Measurements from ENCODE around the gene OPHN1. TPM values are rescaled to one million over a fixed set of nuclear protein-coding genes. Genes with fewer than 3 reads are reported as not detected.

Gene OPHN1
- total and polyA plus RNA-seq, 2 donors (not counting 1 experiment from before 2014, with no cell fraction given) = 2.9 to 8.3 TPM

- Histone ChIP-seq H3K36me3 (ENCODE audit: control insufficient read depth, insufficient read depth, low read length) (no peaks in the 10 kb centered on the region), H3K9me3 (ENCODE audit: control insufficient read depth, insufficient read depth, low read depth, low read length) (no peaks in the 10 kb centered on the region), H3K4me3 (replicated peaks in 1 of 4; ENCODE audit: control extremely low read depth in 1 of 4, insufficient read depth in 1 of 4, low read depth in 3 of 4, low read length in 4 of 4) (no peak overlapping the region), H3K27ac (ENCODE audit: insufficient read depth, low read length) (no peak overlapping the region), H3K4me1 (ENCODE audit: control insufficient read depth, extremely low read depth, insufficient read depth, low read length) (no peaks in the 10 kb centered on the region), H2AFZ (ENCODE audit: low read length) (no peak overlapping the region), H3K79me2 (ENCODE audit: control insufficient read depth, insufficient read depth, low read length) (no peaks in the 10 kb centered on the region), H3K9ac (ENCODE audit: insufficient read depth, low read length) (no peak overlapping the region), H4K20me1 (ENCODE audit: control insufficient read depth, extremely low read depth, insufficient read depth, low read length) (no peaks in the 10 kb centered on the region), H3K4me2 (ENCODE audit: extremely low read depth, insufficient read depth, low read length) (no peak overlapping the region), H3K27me3 (ENCODE audit: control insufficient read depth, insufficient read depth, low read length) (no peaks in the 10 kb centered on the region)
- TF ChIP-seq CTCF (conservative IDR thresholded peaks at IDR 0.05 in 1 of 2, IDR thresholded peaks at IDR 0.05 in 1 of 2; ENCODE audit: low read depth in 1 of 2, low read length in 2 of 2) (peak; percentile 48 to 51), EZH2 (IDR thresholded peaks at IDR 0.05; ENCODE audit: low read length, missing control alignments) (no peak)
- DNase-seq (ENCODE audit: low read depth in 2 of 2) = peak; percentile 24 to 34
Measured at GRCh38 chrX:68183612-68184214, 249.6 kb downstream of the OPHN1 start.

GRCh38 chrX:68180579-68180978, 252.7 kb downstream of the OPHN1 start:
- Histone ChIP-seq H3K79me2 (ENCODE audit: control insufficient read depth, insufficient read depth, low read length) (no peaks in the 10 kb centered on the region), H3K36me3 (ENCODE audit: control insufficient read depth, insufficient read depth, low read length) (no peaks in the 10 kb centered on the region), H3K4me1 (ENCODE audit: control insufficient read depth, extremely low read depth, insufficient read depth, low read length) (no peaks in the 10 kb centered on the region), H3K9ac (ENCODE audit: insufficient read depth, low read length) (no peak overlapping the region), H3K4me2 (ENCODE audit: extremely low read depth, insufficient read depth, low read length) (no peak overlapping the region), H4K20me1 (ENCODE audit: control insufficient read depth, extremely low read depth, insufficient read depth, low read length) (no peaks in the 10 kb centered on the region), H3K9me3 (ENCODE audit: control insufficient read depth, insufficient read depth, low read depth, low read length) (no peaks in the 10 kb centered on the region), H2AFZ (ENCODE audit: low read length) (no peak overlapping the region), H3K4me3 (replicated peaks in 1 of 4; ENCODE audit: control extremely low read depth in 1 of 4, insufficient read depth in 1 of 4, low read depth in 3 of 4, low read length in 4 of 4) (no peak overlapping the region), H3K27ac (ENCODE audit: insufficient read depth, low read length) (no peak overlapping the region), H3K27me3 (ENCODE audit: control insufficient read depth, insufficient read depth, low read length) (no peaks in the 10 kb centered on the region)
- DNase-seq (ENCODE audit: low read depth in 2 of 2) = no peak
- TF ChIP-seq EZH2 (IDR thresholded peaks at IDR 0.05; ENCODE audit: low read length, missing control alignments) (no peak), CTCF (conservative IDR thresholded peaks at IDR 0.05 in 1 of 2, IDR thresholded peaks at IDR 0.05 in 1 of 2; ENCODE audit: low read depth in 1 of 2, low read length in 2 of 2) (no peak)

GRCh38 chrX:68179355-68179754, 253.9 kb downstream of the OPHN1 start:
- TF ChIP-seq CTCF (conservative IDR thresholded peaks at IDR 0.05 in 1 of 2, IDR thresholded peaks at IDR 0.05 in 1 of 2; ENCODE audit: low read depth in 1 of 2, low read length in 2 of 2) (no peak), EZH2 (IDR thresholded peaks at IDR 0.05; ENCODE audit: low read length, missing control alignments) (no peak)
- Histone ChIP-seq H3K27me3 (ENCODE audit: control insufficient read depth, insufficient read depth, low read length) (no peaks in the 10 kb centered on the region), H3K9ac (ENCODE audit: insufficient read depth, low read length) (no peak overlapping the region), H3K79me2 (ENCODE audit: control insufficient read depth, insufficient read depth, low read length) (no peaks in the 10 kb centered on the region), H3K4me1 (ENCODE audit: control insufficient read depth, extremely low read depth, insufficient read depth, low read length) (no peaks in the 10 kb centered on the region), H3K27ac (ENCODE audit: insufficient read depth, low read length) (no peak overlapping the region), H3K36me3 (ENCODE audit: control insufficient read depth, insufficient read depth, low read length) (no peaks in the 10 kb centered on the region), H3K9me3 (ENCODE audit: control insufficient read depth, insufficient read depth, low read depth, low read length) (no peaks in the 10 kb centered on the region), H4K20me1 (ENCODE audit: control insufficient read depth, extremely low read depth, insufficient read depth, low read length) (no peaks in the 10 kb centered on the region), H2AFZ (ENCODE audit: low read length) (no peak overlapping the region), H3K4me2 (ENCODE audit: extremely low read depth, insufficient read depth, low read length) (no peak overlapping the region), H3K4me3 (replicated peaks in 1 of 4; ENCODE audit: control extremely low read depth in 1 of 4, insufficient read depth in 1 of 4, low read depth in 3 of 4, low read length in 4 of 4) (no peak overlapping the region)
- DNase-seq (ENCODE audit: low read depth in 2 of 2) = no peak

Measured in fibroblast of lung (primary cell).